Measurements from ENCODE around the gene DNAH2.
"Not testable (repeated sequence)": the region's sequence is repeated elsewhere in the genome, so short reads cannot be mapped to it uniquely, and the experiment has no call there.

The DNAH2 gene

DNA sequence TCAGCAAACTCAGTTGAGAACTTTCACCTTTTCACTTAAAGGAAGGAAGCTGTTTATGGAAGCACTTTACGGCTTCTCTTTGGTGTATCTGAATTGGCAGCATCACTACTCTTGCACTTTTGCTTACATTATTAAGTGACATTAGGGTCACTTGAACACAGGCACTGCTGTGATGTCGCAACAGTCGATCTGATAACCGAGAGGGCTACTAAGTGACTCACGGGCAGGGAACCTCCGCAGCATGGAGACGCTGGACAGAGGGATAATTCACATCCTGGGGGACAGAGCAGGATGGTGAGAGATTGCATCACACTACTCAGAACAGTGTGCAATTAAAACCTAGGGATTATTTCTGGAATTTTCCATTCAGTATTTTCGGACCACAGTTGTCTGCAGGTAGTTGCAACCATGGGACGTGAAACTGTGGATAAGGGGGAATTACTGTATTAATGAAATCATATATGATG, 56.5 kb downstream of the DNAH2 start:
- no peak for DNase-seq (ENCODE audit: extremely low read depth in 1 of 2, low read depth in 1 of 2)

DNA sequence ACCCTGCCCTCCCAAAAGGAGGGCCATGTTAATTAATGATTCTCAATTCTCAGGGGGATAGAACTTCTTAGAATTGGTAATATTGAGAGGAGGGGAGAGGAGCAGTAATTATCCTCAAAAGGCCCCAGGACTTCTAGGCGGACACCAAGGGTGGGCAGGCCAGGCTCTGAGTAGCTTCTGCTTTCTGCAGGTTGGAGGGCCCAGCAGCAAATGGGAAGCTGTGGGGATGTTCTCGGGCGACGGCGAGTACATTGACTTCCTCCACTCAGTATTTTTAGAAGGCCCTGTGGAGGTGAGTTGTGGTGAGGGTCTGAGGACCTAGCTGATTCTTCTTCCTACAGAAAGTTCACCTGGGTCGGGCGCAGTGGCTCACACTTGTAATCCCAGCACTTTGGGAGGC, 57.5 kb downstream of the DNAH2 start:
- DNase-seq (ENCODE audit: extremely low read depth in 1 of 2, low read depth in 1 of 2): no peak

DNA sequence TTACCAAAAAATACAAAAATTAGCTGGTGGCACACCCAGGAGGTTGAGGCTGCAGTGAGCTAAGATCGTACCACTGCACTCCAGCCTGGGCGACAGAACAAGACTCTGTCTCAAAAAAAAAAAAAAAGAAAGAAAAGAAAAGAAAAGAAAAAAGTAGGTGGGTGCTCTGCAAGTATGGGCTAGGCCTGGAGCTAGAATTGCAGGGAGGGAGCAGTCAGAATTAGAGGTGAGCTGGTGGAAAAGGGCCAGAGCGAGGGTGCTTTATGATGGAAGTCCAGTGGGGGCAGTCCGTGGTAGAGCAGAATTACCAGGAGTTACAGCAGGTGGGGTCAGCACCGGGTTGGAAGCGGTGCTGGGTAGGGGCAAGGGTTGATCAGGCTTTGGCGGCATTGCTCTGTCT, 59.5 kb downstream of the DNAH2 start:
- no peak for DNase-seq (ENCODE audit: extremely low read depth in 1 of 2, low read depth in 1 of 2)

DNA sequence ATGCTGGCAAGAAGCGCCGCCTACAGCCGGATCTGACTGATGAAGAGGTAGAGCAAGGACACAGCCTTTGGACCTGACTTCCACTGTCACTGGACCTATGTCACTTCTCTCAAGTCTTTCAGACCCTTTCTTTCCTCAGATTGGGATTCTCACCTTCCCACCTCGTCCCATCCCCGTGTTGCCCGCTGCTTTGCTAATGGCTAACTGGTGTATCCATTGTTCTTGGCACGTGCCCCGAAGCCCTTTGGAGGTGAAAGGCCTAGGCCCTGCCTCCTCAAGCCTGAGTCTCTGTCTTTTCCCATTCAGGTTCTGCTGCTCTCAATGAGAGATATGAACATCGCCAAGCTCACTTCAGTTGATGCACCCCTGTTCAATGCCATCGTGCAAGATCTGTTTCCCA, 63.2 kb downstream of the DNAH2 start:
- no peak for DNase-seq (ENCODE audit: extremely low read depth in 1 of 2, low read depth in 1 of 2)

DNA sequence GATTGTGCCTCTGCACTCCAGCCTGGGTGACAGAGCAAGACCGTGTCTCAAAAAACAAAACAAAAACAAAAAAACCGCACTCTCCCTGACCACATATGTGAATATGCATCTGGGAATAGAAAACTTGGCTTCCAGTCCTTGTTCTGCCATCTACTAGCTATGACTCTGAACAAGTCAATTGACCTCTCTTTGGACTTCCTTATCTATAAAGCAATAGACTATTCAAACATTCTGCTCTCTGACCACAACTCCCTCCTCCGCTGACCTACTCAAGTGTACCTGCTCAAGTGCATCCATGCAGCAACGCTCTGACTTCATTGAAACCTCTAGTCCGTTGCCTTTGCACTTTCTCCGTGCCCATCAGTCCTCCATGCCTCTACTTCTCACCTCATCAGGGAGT, 63.9 kb downstream of the DNAH2 start:
- no peak for DNase-seq (ENCODE audit: extremely low read depth in 1 of 2, low read depth in 1 of 2)

DNA sequence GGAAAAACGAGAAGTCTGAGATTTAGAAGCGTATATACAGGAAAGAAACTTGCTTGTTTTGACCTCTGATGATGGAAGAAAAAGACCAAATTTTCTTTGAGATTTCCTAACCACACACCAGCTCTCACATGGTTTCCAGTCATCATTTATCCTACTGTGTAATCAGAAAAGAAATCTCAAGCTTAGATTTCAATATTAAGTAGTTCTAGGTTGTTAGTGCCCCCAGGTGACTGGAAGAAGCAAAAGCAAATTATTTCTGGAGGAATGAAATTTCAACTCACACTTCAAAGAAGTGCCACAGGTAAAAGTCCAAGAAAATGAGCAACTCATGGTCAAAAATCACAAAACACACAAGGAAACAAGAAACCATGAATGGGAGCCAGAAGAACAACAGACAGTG, 64.7 kb downstream of the DNAH2 start:
- no peak for DNase-seq (ENCODE audit: extremely low read depth in 1 of 2, low read depth in 1 of 2)

DNA sequence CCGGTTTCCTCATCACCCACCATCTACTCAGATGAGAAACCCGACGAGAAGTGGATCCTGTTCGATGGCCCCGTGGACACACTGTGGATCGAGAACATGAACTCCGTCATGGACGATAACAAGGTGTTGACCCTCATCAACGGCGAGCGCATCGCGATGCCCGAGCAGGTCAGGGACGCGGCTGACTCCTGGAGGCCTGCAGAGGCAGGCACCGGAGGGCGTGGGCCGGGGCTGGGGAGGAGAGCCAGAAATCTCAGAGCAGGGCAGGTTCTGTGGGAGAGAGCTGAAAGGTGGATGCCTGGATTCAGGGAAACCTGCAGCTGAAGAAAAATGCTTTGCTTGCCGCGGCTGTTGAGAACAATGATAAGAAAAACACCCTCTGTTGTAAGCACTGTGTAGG, 69.3 kb downstream of the DNAH2 start:
- DNase-seq (ENCODE audit: extremely low read depth in 1 of 2, low read depth in 1 of 2): no peak

DNA sequence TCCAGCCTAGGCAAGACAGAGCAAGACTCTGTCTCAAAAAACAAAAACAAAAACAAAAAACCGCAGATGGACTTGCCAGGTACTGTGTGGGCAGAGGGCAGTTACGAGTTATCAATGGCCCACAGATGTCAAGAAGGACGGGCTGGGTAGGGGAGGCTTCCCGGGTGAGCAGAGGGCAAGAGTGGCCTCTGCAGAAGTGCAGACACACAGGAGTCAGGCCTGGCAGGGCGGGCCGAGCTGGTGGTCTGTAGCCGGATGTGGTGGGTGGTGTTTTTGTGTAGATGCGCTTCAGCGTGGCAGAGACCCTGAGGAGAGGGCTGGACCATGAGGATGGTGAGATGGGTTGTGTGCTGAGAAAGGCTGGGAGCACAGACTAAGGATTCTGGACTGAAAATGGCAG, 71.6 kb downstream of the DNAH2 start:
- DNase-seq (ENCODE audit: extremely low read depth in 1 of 2, low read depth in 1 of 2): no peak

DNA sequence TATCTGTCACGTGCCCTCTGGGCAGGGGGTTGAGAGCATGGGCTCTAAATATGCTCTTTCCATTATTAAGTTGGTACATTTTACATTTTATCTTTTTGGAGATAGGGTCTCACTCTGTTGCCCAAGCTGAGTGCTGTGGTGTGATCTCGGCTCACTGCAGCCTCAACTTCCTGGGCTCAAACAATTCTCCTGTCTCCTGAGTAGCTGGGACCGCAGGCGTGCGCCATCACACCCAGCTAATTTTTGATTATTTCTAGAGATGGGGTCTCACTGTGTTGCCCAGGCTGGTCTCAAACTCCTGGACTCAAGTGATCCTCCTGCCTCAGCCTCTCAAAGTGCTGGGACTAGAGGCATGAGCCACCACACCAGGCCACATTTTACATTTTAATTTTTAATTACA, 72.6 kb downstream of the DNAH2 start:
- no peak for DNase-seq (ENCODE audit: extremely low read depth in 1 of 2, low read depth in 1 of 2)

DNA sequence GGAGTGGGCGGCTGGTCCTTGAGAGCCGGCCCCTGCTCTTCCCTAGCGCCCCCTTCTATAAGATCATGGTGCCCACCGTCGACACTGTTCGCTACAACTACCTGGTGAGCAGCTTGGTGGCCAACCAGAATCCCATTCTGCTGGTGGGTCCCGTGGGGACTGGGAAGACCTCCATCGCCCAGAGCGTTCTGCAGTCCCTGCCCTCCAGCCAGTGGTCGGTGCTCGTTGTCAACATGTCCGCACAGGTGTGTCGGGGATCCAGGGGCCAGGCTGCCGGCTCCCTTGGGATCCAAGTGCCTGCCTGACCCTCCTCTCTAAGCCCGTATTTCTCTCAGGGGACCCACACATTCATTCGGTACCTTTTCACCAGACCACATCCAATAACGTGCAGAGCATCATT, 75.1 kb downstream of the DNAH2 start:
- no peak for DNase-seq (ENCODE audit: extremely low read depth in 1 of 2, low read depth in 1 of 2)

DNA sequence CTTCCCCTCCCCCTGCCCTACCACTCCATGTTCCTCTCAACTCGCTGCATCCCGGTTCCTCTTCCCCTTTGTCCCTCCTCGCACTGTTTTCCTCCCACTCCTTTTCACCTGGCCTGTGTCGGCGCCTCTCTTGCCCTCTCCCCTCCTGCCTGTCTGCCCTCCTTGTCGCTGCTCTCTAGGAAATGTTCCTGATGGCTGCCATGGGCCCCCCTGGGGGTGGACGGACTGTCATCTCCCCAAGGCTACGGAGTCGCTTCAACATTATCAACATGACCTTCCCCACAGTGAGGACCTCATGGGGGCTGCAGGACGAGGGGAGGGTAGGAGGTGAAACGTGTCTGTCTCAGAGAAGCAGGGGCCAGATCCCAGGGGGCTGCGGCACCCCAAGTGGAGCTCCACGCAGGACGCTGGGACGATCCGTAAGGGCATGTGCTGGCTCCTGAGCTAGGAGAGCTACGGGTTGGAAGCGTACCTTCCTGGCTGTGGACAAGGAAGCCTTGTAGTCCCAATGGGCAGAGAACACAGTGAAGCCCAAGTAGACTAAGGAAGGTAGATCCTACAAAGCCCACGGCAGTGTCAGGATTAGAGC, 76.6 kb downstream of the DNAH2 start:
- no peak for DNase-seq (ENCODE audit: extremely low read depth in 1 of 2, low read depth in 1 of 2)

DNA sequence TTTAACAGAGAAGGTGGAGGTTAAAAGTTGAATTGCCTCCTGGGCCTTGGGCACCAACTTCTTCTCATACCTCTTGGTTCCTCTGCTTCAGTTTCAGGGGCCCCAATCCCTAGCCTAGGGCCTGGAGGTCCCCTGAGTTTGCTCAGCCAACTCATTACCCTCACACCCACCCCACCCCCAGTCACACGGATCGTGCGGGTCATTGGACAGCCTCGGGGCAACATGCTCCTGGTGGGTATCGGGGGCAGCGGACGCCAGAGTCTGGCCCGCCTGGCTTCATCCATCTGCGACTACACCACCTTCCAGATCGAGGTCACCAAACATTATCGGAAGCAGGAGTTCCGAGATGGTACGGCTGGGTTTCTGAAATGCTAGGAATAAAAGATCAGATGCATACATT, 80.4 kb downstream of the DNAH2 start:
- no peak for DNase-seq (ENCODE audit: extremely low read depth in 1 of 2, low read depth in 1 of 2)

DNA sequence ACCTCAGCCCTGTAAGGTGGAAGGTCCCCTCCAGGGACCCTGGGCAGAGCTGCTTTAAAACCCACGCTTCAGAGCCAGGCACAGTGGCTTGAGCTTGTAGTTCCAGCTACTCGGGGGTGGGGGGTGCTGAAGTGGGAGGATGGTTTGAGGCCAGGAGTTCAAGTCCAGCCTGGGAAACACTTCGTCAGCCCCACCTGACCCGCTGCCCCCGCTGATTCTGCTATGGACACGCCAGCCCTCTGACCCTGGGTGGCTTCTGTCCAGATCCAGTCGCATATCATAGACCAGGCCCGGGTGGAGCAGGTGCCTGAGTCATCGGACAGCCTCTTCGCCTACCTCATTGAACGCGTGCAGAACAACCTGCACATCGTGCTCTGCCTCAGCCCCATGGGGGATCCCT, 81.3 kb downstream of the DNAH2 start:
- no peak for DNase-seq (ENCODE audit: extremely low read depth in 1 of 2, low read depth in 1 of 2)

DNA sequence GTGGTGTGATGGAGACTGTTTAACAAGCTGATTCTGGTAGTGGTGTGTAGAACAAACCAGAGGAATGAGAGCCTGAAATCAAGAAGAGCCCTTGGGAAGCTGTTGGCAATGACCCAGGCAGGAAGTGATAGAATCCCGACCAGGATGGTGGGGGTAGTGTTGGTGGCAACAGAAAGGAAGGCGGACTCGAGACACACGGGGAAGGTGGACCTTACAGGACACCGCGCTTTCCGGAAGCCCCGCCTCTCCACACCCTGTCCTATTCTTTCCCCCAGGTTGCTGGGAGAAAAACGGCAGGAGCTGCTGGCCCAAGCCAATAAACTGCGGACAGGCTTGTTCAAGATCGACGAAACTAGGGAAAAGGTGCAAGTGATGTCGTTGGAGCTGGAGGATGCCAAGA, 86.4 kb downstream of the DNAH2 start:
- no peak for DNase-seq (ENCODE audit: extremely low read depth in 1 of 2, low read depth in 1 of 2)

DNA sequence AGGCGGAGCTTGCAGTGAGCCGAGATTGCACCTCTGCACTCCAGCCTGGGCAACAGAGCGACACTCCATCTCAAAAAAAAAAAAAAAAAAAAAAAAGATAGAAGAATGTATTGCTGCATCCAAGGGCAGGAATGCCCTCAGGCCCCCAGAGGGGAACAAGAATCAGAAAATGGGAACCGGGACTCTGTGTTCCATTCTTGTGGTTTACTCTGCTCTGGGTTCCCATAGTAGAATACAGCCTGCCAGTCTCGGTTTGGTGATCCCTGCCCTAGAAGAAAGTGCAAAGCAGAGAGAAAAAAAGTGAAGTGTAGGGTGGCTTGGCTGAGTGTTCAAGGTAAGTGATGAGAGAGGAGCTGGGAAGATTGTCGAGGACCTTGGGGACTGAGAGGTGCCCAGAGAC, 89.0 kb downstream of the DNAH2 start:
- no peak for DNase-seq (ENCODE audit: extremely low read depth in 1 of 2, low read depth in 1 of 2)

DNA sequence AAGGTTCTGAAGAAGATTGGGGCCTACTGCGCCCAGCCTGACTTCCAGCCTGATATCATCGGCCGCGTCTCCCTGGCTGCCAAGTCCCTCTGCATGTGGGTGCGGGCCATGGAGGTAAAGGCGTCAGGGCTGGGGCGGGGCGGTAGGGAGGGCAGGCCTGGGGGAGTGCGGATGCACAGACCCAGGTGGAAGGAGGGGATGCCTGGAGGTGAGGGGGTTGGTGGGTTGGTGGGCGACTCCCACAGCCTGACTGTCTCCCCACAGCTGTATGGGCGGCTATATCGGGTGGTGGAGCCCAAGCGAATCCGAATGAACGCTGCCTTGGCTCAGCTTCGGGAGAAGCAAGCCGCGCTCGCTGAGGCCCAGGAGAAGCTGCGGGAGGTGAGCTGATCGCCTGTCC, 89.7 kb downstream of the DNAH2 start:
- DNase-seq (ENCODE audit: extremely low read depth in 1 of 2, low read depth in 1 of 2): no peak

DNA sequence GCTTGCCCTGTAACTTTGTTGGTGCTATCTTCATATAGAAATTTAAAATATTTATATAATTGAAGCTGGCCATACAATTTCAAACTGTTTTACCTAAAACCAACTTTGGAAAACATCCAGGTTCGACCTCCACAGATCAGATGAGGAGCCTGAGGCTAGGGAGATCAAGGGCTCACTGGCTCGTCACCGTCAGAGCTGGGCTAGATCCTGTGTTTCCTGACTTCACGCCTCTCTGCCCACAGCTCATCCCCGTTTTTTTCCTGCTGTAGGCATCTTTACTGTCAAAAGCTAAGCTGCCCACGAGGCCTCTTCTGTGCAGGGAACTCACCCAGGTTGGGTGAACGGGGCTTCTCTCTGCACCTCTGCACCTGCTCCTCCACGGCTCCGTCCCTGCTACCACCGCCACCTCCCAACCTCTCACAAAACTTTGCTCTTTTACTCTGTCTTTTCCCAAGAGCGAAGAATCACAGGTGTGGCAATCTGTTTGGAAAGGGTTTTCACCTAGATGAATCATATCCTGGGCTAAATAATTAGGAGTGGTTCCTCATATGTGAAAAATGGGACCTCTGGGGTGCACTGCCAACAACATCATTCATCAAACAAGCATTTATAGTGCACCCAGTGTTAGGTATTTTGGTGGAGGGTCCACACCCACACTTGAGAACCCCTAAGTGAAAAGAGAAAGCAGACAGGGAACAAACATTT, 91.7 kb downstream of the DNAH2 start:
- no peak for DNase-seq (ENCODE audit: extremely low read depth in 1 of 2, low read depth in 1 of 2)

DNA sequence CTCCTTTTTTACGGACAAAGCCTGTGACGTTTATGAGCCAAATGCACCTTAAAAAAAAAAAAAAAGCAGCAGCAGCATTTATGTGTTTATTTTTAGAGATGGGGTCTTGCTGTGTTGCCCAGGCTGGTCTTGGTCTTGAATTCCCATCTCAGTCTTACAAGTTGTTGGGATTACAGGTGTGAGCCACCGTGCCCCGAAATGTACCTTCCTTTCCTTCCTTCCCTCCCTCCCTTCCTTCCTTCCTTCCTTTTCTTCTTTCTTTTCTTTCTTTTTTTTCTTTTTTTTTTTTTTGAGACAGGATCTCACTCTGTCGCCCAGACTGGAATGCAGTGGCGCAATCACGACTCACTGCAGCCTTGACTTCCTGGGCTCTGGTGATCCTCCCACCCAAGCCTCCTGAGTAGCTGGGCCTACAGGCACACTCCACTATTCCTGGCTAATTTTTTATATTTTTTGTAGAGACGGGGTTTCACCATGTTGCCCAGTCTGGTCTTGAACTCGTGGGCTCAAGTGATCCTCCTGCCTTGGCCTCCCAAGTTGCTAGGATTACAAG, 92.3 kb downstream of the DNAH2 start:
- DNase-seq (ENCODE audit: extremely low read depth in 1 of 2, low read depth in 1 of 2): not testable (repeated sequence)

DNA sequence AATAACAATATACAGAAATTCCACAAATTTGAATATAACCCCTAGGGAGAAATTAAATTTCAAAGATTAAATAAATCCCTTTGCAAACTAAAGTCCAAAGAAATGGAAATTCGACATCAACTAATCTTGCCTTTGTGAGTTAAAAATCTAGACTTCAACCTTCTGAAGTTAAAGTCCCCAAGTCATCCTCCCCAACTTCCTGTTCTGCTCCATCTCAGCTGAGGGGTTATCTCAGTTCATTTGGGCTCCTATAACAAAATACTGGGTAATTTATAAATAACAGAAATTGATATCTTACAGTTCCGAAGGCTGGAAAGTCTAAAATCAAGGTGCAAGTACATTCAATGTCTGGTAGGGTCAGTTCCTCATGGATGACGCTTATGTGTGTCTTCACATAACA, 93.7 kb downstream of the DNAH2 start:
- DNase-seq (ENCODE audit: extremely low read depth in 1 of 2, low read depth in 1 of 2): no peak

DNA sequence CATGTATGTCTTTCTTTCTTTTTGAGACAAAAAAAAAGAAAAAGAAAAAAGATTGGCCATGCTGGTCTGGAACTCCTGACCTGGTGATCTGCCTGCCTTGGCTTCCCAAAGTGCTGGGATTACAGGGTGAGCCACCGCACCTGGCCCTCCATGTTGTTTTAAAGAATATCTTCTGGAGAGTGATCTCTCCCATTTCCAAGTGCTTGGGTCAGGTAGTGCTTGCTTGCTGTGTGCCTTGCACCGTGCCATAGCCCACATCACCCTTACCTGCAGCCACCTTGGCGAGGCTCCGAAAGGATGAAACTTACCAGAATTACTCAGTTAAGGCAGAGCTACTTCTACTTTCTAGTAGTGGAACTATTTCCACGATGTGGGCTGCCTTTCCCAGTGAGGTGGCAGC, 97.4 kb downstream of the DNAH2 start:
- DNase-seq (ENCODE audit: extremely low read depth in 1 of 2, low read depth in 1 of 2): no peak

DNA sequence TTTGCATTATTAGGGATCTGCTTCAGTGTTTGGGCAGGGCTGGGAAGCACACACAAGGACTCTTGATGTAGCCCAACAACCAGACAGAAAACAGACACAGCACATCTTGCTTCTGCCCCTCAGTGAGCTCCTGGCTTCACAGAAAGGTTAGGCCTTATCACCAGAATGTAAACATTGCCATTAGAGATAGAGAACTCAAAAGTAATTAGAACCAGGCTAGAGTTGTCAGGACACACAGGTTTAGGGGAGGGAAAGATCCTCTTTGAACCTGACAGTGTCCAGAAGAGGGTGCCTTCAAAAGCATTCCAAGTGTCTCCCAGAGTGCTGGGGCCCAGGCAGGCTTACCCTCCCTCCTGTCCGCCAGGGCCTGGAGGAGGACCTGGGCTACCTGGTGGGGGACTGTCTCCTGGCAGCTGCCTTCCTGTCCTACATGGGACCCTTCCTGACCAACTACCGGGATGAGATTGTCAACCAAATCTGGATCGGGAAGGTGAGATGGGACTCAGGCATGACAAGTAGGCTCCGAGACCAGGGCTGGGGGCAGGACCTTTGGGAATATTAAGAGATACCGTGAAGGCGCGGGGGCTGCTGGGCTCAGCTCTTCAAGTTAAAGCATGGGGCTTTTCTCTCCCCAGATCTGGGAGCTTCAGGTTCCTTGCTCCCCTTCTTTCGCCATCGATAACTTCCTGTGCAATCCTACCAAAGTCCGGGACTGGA, 99.5 kb downstream of the DNAH2 start:
- DNase-seq (ENCODE audit: extremely low read depth in 1 of 2, low read depth in 1 of 2): no peak

DNA sequence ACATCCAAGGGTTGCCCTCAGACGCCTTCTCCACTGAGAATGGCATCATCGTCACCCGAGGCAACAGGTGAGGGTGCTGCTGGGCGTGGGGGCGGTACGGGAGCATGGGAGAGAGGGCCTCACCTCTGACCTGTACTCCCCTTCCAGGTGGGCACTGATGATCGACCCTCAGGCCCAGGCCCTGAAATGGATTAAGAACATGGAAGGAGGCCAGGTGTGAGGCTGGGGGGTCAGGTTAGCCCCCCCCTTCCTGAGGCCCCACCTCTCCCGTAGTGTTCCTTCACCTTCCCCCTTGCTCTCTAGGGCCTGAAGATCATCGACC, 100.1 kb downstream of the DNAH2 start:
- DNase-seq (ENCODE audit: extremely low read depth in 1 of 2, low read depth in 1 of 2): no peak
